ENCODE measurements around the gene SYT8. TPM values are rescaled to one million over a fixed set of nuclear protein-coding genes. Genes with fewer than 3 reads are reported as not detected.

The SYT8 gene
- total RNA-seq, 2 experiments from 2014 or later, result not detected

DNA sequence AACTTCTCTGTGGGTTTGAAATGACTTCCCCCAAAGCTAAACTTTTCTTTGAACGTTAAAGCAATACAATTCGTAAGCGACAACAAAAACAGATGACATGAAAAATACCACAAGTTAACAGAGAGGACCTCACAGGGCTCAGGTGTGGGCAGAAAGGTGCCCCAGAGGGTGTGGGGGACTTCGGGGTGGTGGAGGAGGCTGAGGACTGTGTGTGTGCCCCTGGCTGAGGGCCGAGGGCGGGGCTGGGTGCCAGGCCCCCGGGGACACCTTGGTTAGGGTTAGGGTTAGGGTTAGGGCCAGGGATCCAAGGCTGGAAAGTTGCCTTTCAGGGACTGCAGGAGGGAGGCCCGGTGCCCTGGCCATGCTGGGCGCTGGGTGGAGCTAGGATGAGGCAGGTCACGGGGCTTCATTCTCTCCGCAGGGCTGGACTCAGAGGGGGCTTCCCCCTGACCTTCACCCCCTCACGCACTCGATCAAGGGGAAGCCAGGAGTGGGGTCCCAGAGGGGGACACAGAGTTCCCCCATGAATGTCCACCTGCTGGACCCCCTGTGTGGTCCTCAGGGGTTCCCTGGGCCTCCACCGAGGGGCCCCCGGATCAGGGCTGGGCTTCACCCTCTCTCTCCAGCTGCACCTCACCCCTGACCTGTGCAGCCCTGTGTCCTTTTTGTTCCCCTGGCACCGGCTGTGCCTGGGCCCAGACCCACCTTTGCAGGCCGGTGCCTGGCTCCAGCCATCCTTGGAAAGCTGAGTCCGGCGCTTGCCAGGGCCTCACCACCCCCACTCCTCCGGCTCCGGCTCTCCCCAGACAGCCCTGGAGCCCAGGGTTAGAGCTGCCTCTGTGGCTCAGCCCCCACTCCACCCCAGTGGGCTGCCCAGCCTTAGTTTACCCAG, 11.0 kb downstream of the SYT8 start:
- Mint-ChIP-seq H3K27me3 (no peaks in the 10 kb centered on the region), H3K36me3 (ENCODE audit: low read depth) (no peaks in the 10 kb centered on the region), H3K4me1 (ENCODE audit: low read depth) (peaks cover 61% of the 10 kb centered on the region), H3K27ac (peak overlapping the region; percentile 90), H3K4me3 (peak overlapping the region; percentile 74), H3K9me3 (no peaks in the 10 kb centered on the region)
- intact Hi-C loops (cut with DNase I, micrococcal nuclease), result no loop called here
- peak; percentile 48 for ATAC-seq (ENCODE audit: poor library complexity)
- Histone ChIP-seq H3K27me3 (ENCODE audit: control insufficient read depth in 1 of 2, insufficient read depth in 2 of 2, low read length in 2 of 2) (no peaks in the 10 kb centered on the region), H3K27ac (ENCODE audit: low read depth in 1 of 2, low read length in 2 of 2) (no peak overlapping the region), H3K36me3 (ENCODE audit: insufficient read depth, low read length) (no peaks in the 10 kb centered on the region), H3K4me1 (ENCODE audit: insufficient read depth, low read length) (peaks cover 79% of the 10 kb centered on the region), H3K4me3 (ENCODE audit: low read length) (no peak overlapping the region), H3K9me3 (ENCODE audit: control insufficient read depth in 1 of 2, insufficient read depth in 1 of 2, low read length in 2 of 2) (no peaks in the 10 kb centered on the region)
- ChIA-PET CTCF (interaction anchor here (3.6 kb wide), 1 partner anchor 37 kb away, joined by 13 read pairs; no protein-coding TSS in a partner anchor), POLR2A (no interaction called here)
- DNase-seq, result peak in 5 of 14 experiments; percentile 26 to 69 (median 44)
- TF ChIP-seq CTCF (IDR thresholded peaks at IDR 0.05), result no peak

- intact Hi-C loops (cut with DNase I, micrococcal nuclease), result no loop called here
- ATAC-seq (ENCODE audit: poor library complexity), result no peak
- no peaks in the 10 kb centered on the region for H3K9me3 Mint-ChIP-seq
- peaks cover 86% of the 10 kb centered on the region for H3K4me1 ChIP-seq (ENCODE audit: insufficient read depth, low read length)
- H3K27ac Mint-ChIP-seq, result peak overlapping the region; percentile 69
- H3K4me1 Mint-ChIP-seq (ENCODE audit: low read depth), result peaks cover 68% of the 10 kb centered on the region
- H3K4me3 Mint-ChIP-seq, result no peak overlapping the region
- no peaks in the 10 kb centered on the region for H3K36me3 ChIP-seq (ENCODE audit: insufficient read depth, low read length)
- no peak for TF ChIP-seq CTCF (IDR thresholded peaks at IDR 0.05)
- no peaks in the 10 kb centered on the region for H3K9me3 ChIP-seq (ENCODE audit: control insufficient read depth in 1 of 2, insufficient read depth in 1 of 2, low read length in 2 of 2)
- no peak overlapping the region for H3K4me3 ChIP-seq (ENCODE audit: low read length)
- H3K27ac ChIP-seq (ENCODE audit: low read depth in 1 of 2, low read length in 2 of 2), result no peak overlapping the region
- no peak for DNase-seq
- H3K36me3 Mint-ChIP-seq (ENCODE audit: low read depth), result no peaks in the 10 kb centered on the region
- H3K27me3 ChIP-seq (ENCODE audit: control insufficient read depth in 1 of 2, insufficient read depth in 2 of 2, low read length in 2 of 2), result no peaks in the 10 kb centered on the region
- no peaks in the 10 kb centered on the region for H3K27me3 Mint-ChIP-seq
- ChIA-PET CTCF (interaction anchor here (3.6 kb wide), 1 partner anchor 36 kb away, joined by 13 read pairs; no protein-coding TSS in a partner anchor), POLR2A (no interaction called here)
These were observed 11.7 kb downstream of the SYT8 start for GRCh38 chr11:1846453-1846932.

GRCh38 chr11:1847006-1847735, 12.4 kb downstream of the SYT8 start:
- H3K4me3 Mint-ChIP-seq, result no peak overlapping the region
- H3K27me3 Mint-ChIP-seq, result no peaks in the 10 kb centered on the region
- Histone ChIP-seq H3K9me3 (ENCODE audit: control insufficient read depth in 1 of 2, insufficient read depth in 1 of 2, low read length in 2 of 2) (no peaks in the 10 kb centered on the region), H3K27me3 (ENCODE audit: control insufficient read depth in 1 of 2, insufficient read depth in 2 of 2, low read length in 2 of 2) (no peaks in the 10 kb centered on the region), H3K36me3 (ENCODE audit: insufficient read depth, low read length) (no peaks in the 10 kb centered on the region), H3K27ac (ENCODE audit: low read depth in 1 of 2, low read length in 2 of 2) (no peak overlapping the region), H3K4me1 (ENCODE audit: insufficient read depth, low read length) (peaks cover 93% of the 10 kb centered on the region), H3K4me3 (ENCODE audit: low read length) (no peak overlapping the region)
- intact Hi-C loops (cut with DNase I, micrococcal nuclease), result no loop called here
- peaks cover 71% of the 10 kb centered on the region for H3K4me1 Mint-ChIP-seq (ENCODE audit: low read depth)
- POLR2A ChIA-PET, result interaction anchor here (0.6 to 0.8 kb wide), 2 partner anchors 42 to 113 kb away, joined by 3 read pairs; no protein-coding TSS in a partner anchor
- no peaks in the 10 kb centered on the region for H3K9me3 Mint-ChIP-seq
- peak overlapping the region; percentile 91 for H3K27ac Mint-ChIP-seq
- DNase-seq (no peak), ATAC-seq (ENCODE audit: poor library complexity) (no peak)
- CTCF ChIA-PET, result interaction anchor here (3.6 kb wide), 1 partner anchor 35 kb away, joined by 13 read pairs; no protein-coding TSS in a partner anchor
- H3K36me3 Mint-ChIP-seq (ENCODE audit: low read depth), result no peaks in the 10 kb centered on the region
- no peak for TF ChIP-seq CTCF (IDR thresholded peaks at IDR 0.05)

Measured in CD4-positive, alpha-beta T cell (primary cell).